ENCODE measurements around the gene HEXD.

DNA sequence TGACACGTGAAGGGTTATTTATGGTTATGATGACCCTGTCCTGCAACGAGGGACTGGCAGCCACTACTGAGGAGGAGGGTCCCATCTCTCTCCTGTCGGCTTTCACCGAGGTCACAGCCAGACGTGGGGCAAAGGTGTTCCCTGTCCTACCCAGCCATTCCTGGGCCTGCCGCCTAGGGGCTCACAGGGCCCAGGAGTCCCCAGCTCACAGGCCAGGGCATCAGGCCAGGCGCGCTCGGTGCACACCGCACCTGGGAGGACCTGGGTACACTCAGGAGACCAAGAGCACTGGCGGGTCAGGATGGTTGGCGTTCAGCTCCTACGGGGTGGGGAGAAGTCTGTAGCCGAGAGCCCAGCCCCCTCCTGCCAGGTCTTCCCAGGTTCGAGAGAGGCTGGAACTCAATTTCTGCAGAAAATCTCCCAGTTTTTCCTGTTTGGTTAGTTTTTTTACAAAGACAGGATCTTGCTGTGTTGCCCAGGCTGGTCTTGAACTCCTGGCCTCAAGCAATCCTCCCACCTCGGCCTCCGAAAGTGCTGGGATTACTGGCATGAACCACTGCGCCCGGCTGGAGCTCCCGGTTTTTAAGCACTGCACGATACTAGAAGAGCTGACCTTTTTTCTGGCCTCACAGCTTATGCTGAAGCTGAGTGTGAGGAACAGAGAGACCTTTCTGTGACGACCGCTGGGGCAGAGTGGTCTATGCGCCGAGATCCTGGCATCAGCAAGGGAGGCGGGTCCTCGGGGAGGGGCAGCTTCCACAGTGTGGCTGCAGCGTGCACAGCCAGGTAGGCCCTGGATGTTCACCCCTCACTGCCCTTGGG is 24.7 kb downstream of the HEXD start:
- TF ChIP-seq, protein P1, sequence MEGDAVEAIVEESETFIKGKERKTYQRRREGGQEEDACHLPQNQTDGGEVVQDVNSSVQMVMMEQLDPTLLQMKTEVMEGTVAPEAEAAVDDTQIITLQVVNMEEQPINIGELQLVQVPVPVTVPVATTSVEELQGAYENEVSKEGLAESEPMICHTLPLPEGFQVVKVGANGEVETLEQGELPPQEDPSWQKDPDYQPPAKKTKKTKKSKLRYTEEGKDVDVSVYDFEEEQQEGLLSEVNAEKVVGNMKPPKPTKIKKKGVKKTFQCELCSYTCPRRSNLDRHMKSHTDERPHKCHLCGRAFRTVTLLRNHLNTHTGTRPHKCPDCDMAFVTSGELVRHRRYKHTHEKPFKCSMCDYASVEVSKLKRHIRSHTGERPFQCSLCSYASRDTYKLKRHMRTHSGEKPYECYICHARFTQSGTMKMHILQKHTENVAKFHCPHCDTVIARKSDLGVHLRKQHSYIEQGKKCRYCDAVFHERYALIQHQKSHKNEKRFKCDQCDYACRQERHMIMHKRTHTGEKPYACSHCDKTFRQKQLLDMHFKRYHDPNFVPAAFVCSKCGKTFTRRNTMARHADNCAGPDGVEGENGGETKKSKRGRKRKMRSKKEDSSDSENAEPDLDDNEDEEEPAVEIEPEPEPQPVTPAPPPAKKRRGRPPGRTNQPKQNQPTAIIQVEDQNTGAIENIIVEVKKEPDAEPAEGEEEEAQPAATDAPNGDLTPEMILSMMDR (IDR thresholded peaks at IDR 0.05): no peak
- no peak for TF ChIP-seq POLR2AphosphoS5 (IDR thresholded peaks at IDR 0.05)

Data from esophagus muscularis mucosa (tissue), 3 donors.